Loucy (cell line): Measurements from ENCODE around the gene DCTN2.

Source experiments
- CTCF ChIP-seq: fragments of 200-600 bp; sonication (generic); conservative IDR thresholded peaks from 2 replicates; pipeline ENCODE4 v1.5.1; 2014; ENCODE audit warnings: mild to moderate bottlenecking, antibody characterized with exemption, low read length
- EZH2phosphoT487 ChIP-seq: fragments of 200-600 bp; IDR thresholded peaks from 2 replicates; pipeline ENCODE4 v1.6.1; 2018; ENCODE audit warnings: antibody characterized with exemption, mild to moderate bottlenecking, moderate library complexity, borderline replicate concordance

- TF ChIP-seq CTCF, result no peak
- no peak for TF ChIP-seq EZH2phosphoT487
These were observed 23.0 kb downstream of the DCTN2 start for GRCh38 chr12:57523706-57524614.
